SU-DHL-6 (cell line): Measurements from ENCODE around the gene PAGE3.

Source experiments
- EZH2phosphoT487 ChIP-seq: fragments of 200-600 bp; sonication (generic), shearing (Covaris generic); conservative IDR thresholded peaks from 2 replicates; pipeline ENCODE4 v1.6.1; 2018; ENCODE audit warnings: mild to moderate bottlenecking, antibody characterized with exemption, low read length, moderate library complexity, mixed read lengths
- TF ChIP-seq, protein P1 (sequence below): fragments of 200-600 bp; sonication (generic); IDR thresholded peaks from one replicate; pipeline ENCODE4 v1.5.1; 2017; ENCODE audit warnings: antibody characterized with exemption, mild to moderate bottlenecking, low read length, moderate library complexity; ENCODE audit not compliant: insufficient read depth, poor library complexity, severe bottlenecking

DNA sequence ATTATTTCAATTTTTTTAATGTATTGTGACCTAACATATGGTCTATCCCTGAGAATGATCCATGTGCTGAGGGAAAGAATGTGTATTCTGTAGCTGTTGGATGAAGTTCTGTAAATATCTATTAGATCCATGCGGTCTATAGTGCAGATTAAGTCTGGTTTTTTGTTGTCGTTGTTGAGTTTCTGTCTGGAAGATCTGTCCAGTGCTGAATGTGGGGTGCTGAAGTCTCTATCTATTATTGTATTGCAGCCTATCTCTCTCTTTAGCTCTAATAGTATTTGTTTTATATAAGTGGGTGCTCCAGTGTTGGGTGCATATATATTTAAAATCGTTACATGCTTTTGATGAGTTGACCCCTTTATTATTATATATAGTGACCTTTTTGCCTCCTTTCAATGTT is 26.2 kb upstream of the PAGE3 start:
- TF ChIP-seq, protein P1, sequence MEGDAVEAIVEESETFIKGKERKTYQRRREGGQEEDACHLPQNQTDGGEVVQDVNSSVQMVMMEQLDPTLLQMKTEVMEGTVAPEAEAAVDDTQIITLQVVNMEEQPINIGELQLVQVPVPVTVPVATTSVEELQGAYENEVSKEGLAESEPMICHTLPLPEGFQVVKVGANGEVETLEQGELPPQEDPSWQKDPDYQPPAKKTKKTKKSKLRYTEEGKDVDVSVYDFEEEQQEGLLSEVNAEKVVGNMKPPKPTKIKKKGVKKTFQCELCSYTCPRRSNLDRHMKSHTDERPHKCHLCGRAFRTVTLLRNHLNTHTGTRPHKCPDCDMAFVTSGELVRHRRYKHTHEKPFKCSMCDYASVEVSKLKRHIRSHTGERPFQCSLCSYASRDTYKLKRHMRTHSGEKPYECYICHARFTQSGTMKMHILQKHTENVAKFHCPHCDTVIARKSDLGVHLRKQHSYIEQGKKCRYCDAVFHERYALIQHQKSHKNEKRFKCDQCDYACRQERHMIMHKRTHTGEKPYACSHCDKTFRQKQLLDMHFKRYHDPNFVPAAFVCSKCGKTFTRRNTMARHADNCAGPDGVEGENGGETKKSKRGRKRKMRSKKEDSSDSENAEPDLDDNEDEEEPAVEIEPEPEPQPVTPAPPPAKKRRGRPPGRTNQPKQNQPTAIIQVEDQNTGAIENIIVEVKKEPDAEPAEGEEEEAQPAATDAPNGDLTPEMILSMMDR: no peak
- no peak for TF ChIP-seq EZH2phosphoT487
